Stromal cell of bone marrow (primary cell): ENCODE measurements around the gene AUTS2.

Source experiments
- DNase-seq: peaks from one replicate; pipeline ENCODE4 v3.0.0-alpha.2; 2012; ENCODE audit warnings: low read depth

Gene AUTS2

DNA sequence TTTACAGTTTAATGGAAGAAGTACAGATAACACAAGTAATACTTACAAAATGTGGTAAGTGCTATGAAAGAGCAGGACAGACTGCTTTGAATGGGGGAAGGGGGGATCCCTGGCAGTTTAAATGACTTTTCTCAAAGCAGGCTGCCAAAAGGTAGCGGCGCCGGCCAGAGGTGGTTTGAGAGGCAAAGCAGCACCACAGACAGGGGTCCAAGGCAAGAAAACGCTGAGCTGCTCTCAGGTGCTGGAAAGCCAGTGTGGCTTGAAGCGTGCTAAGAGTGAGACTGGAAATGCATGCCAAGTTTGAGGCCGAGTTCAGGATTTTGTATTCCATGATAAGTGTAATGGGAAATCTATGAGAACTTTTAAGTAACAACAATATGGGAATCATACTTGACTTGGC lies 437.7 kb downstream of the AUTS2 start:
- DNase-seq: no peak

- no peak for DNase-seq
Observed at GRCh38 chr7:70036695-70037094, 438.4 kb downstream of the AUTS2 start.

- DNase-seq: no peak
Observed at GRCh38 chr7:70037171-70037933, 439.1 kb downstream of the AUTS2 start.

DNA sequence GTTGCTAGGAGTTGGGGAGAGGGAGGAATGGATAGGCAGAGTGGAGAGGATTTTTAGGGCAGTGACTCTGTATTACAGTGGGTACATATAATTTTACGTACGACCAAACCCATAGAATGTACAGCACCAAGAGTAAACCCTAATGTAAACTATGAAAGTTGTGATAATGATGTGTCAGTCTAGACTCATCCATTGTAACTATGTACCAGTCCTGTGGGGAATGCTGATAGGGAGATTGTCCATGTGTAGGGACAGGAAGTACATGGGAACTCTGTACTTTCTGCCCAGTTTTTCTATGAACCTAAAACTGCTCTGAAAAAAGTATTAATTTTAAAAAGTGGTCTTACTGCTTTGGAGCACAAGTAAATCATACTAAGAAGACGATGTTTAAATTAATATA lies 441.8 kb downstream of the AUTS2 start:
- DNase-seq: no peak

DNA sequence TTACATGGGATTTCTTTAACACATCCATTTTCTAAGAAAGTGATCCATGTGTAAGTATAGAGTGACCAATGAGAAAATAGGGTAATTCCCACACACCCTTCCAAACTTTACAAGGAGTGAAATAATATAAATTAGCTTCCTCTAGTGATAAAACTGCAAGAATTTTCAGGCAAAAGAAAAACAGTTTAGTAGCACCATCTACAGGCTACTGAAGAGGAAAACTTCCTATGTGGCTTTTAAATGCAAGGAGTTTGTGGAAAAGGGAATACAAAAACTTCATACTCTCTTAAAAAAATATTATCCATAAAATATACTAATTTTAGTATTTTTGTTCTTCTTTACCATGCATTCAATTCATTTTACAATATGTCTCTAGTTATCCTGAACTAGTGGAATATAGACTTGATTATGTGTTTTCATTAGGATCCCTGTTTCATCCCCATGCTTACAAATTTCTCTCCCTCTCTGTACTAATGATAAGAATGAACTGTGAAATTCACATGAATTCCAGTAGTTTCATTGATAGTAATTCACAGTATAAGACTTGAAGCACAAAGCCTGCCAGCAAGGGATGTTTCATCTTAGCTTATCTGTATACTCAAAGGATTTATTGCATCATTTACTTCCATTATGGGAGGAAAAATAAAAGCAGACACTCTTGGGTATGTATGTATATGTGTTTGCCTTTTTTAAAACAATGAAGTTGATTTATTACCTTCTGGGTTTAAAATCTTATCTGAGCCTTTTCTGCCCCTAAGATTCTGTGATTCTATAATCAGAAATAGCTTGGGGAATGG lies 442.9 kb downstream of the AUTS2 start:
- peak; percentile 25 for DNase-seq

- no peak for DNase-seq
Observed at GRCh38 chr7:70042533-70042932, 444.3 kb downstream of the AUTS2 start.

- DNase-seq: no peak
Observed at GRCh38 chr7:70043015-70043538, 444.8 kb downstream of the AUTS2 start.

GRCh38 chr7:70044064-70044463 lies 445.8 kb downstream of the AUTS2 start:
- no peak for DNase-seq

DNA sequence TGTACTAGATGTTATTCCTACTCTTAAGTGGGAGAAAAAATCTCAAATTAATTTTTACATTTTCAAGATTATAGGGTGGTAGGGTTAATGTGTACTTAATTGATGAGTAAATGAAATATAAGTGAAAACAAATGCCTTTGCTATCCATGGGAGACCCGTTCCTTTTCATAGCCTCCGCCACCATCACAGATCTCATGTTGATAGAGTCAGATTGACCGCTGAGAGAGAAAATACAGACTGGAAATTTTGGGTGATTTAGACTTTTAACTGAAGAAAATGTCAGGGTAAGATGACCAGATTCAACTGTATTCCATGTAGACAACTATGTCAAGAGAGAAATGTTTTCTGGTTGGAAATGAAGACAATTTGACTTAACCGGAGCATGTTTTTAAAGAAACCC lies 446.2 kb downstream of the AUTS2 start:
- no peak for DNase-seq

- no peak for DNase-seq
Observed at GRCh38 chr7:70044981-70045380, 446.7 kb downstream of the AUTS2 start.

DNA sequence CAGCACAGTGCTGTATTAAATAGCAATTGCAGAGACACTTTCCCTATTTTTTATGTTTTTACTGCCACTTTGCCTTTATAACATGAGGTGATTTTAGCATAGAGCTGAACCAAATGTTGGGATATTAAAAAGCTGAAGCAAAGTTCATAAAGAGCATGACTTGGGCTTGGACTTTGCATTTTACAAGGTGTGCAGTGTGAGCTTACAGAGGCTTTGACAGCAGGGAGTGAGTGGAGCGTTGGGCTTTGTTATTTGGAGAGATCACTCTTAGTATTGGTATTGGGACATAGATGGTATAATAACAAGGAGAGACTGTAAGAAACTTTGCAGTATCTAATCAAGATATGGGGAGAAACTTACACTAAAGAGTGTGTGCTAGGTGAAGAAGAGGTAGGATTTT lies 449.1 kb downstream of the AUTS2 start:
- no peak for DNase-seq

GRCh38 chr7:70047891-70048448 lies 449.7 kb downstream of the AUTS2 start:
- no peak for DNase-seq

GRCh38 chr7:70051726-70052125 lies 453.5 kb downstream of the AUTS2 start:
- DNase-seq: no peak

DNA sequence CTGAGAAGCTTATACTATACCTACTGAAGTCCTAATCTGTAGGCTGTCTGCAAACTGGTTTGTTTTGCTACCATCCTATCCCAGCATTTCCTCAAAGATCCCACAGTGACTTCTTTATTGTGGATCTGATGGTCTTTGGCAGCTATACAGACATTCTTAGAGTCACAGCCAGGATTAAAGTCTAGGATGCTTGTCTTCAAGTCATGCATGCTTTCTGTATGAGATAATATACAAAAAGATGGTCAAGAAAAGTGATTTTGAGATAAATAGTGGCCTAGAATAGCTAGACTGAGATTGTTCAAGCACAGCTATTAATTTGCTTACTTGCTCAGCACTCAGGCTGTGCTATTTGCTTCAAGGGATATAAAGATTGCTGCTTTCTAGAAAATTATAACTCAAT lies 454.4 kb downstream of the AUTS2 start:
- no peak for DNase-seq

- no peak for DNase-seq
Observed at GRCh38 chr7:70053421-70053820, 455.1 kb downstream of the AUTS2 start.

DNA sequence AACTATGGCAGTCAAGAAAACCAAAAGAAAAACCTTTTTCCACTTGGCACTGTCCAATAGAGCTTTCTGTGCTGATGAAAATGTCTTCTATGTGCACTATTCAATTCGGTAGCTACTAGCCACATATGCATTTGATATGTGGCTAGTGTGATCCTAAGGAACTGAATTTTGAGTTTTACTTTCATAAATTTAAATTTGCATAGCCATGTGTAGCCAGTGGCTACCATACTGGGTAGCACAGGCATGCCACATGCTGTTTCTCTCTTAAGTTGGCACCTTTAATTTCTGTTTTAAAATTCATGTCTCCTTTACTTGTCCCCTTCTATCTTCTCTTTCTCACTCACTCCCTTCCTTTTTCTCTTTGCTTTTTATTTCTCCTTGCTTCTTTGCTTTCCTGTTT lies 455.7 kb downstream of the AUTS2 start:
- no peak for DNase-seq

DNA sequence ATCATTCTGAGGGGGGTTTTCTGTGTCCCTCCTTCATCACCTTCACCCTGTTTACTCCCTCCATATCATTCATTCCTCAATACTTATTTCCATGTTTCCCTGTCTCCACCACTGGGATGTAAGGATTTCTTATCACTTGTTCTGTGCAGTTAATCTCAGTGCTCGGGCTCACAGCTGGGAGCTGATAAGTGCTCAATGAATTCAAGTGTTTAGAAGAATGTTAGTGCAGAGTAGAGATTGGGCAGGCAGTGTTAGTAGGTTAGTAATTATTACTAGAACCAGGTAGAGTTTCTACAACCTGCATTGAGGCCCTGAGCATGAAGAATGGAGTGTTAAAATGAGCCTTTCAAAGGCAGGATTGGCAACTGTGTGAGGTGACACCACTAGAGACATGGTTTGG lies 458.1 kb downstream of the AUTS2 start:
- no peak for DNase-seq

- DNase-seq: no peak
Observed at GRCh38 chr7:70060298-70061068, 462.2 kb downstream of the AUTS2 start.

GRCh38 chr7:70063371-70063770 lies 465.1 kb downstream of the AUTS2 start:
- no peak for DNase-seq

DNA sequence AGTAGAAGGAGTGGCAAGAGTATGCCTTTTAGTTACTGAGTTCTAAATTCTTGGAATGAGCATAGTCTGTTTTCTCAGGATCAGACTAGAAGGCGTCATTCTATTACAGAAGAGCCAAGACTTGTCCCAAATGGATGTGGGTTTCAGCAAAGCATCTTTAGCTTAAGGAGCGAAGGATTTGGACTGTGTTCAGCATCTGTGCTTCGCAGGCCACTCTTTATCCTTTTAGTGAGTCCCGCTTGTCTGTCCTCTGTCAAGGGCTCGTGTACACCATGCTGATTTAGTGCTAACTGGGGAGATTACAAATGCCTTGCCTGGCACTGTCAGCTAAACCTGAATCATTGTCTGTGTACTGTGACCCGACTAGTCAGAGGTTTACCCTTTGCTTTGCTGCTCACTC lies 465.7 kb downstream of the AUTS2 start:
- no peak for DNase-seq

DNA sequence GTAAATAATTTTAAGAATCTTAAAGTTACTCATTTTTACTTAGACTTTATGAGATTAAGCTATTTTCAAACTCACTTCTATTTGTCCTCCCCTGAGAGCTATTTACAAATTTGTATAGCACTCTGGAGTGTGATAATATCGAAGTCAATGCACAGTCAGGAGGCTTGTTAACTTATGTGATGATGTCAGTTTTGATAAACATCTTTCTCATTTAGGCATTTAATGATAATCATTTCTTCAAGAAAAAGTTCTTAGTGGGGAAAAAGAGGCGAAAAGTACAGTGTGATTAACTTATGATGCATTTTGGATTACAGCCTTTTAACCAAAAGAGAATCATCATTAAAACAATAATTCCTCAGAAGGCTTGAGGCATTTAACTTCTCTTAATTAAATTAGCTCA lies 468.6 kb downstream of the AUTS2 start:
- DNase-seq: no peak

- no peak for DNase-seq
Observed at GRCh38 chr7:70068531-70068930, 470.3 kb downstream of the AUTS2 start.
